DOHH2 (cell line): ENCODE measurements around the gene SLC38A5.

Experiments
- CTCF ChIP-seq: fragments of 200-600 bp; sonication (generic); IDR thresholded peaks from one replicate; pipeline ENCODE4 v1.5.1; 2014; ENCODE audit warnings: antibody characterized with exemption, mild to moderate bottlenecking, low read depth, low read length; ENCODE audit not compliant: poor library complexity, severe bottlenecking
- EZH2phosphoT487 ChIP-seq: fragments of 200-600 bp; sonication (generic); IDR thresholded peaks from 2 replicates; pipeline ENCODE4 v1.6.1; 2017; ENCODE audit warnings: borderline replicate concordance, mild to moderate bottlenecking, antibody characterized with exemption, low read length, moderate library complexity, mixed read lengths

DNA sequence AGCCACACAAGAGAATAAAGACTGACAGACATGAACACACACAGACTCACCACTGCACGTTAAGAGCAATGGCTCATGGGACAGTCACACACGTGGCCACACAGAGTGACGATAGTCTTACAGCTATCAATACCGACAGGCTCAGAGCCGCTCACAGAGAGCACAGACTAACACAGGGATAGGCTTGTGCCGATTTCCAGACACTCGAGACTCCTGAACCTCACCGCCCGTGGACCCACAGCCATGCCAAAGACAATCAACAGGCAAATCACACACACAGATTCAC is 716 bp upstream of the SLC38A5 start:
- TF ChIP-seq CTCF (no peak), EZH2phosphoT487 (no peak)
